SK-N-MC (cell line): ENCODE results near the gene CACNG1.

Experiments
- EZH2 ChIP-seq: fragments of 200-600 bp; sonication (generic); IDR thresholded peaks from one replicate; pipeline ENCODE4 v1.6.1; 2017; ENCODE audit warnings: antibody characterized with exemption
- POLR2AphosphoS5 ChIP-seq: IDR thresholded peaks from 2 replicates; pipeline ENCODE4 v1.6.1; 2012; ENCODE audit warnings: mild to moderate bottlenecking, low read depth, low read length, borderline replicate concordance

DNA sequence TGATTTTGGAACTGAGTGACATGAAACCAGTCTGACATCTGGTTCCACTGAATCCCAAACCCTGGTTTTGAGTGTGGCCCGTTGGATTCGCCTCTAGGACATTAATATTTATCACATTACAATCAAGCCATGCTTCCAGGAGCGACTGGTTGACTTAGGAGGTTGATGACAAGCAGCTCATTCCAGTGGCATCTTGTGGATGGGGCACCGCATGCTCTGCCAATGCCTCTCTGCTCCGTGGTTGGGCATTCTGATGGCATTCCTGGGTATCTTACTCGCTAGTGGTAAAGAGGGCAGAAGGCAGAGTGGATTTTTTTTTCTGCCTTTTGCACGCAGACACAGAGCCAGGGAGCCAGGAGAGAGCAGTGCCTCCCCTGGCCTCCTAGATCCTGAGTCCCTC is 48.4 kb upstream of the CACNG1 start:
- TF ChIP-seq EZH2 (no peak), POLR2AphosphoS5 (no peak)
